ENCODE measurements around the gene GIPC3. TPM values are rescaled to one million over a fixed set of nuclear protein-coding genes. Genes with fewer than 3 reads are reported as not detected.

GIPC3 gene
- total RNA-seq, 3 donors from 2014 or later: 0.34 to 1.1 (median 0.58) TPM

DNA sequence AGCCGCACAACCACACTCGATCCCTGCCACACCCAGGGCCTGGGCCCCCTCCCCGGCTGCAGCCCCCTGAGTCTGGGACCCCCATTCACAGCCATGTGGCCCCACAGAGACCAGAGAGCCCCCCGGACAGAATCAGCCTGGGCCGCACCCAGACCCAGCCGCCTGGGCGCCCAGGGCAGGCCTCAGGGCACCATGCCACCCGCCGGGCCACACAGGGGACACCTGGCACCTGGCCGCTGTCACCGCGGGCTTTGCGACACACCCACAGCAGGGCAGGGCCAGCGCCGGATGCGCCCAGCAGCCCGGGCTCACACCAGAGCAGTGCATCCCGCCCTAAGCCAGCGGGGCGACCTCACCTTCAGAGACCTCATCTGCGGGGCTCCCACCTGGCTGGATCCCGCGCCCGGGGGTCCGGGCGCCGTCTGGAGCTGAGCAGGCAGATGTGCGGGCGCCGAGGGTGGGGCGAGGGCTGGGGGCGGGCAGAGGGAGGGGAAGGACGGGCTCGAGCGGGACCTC, 21.0 kb downstream of the GIPC3 start:
- DNase-seq (peak; percentile 78 to 86 (median 82)), ATAC-seq (peak; percentile 92)

DNA sequence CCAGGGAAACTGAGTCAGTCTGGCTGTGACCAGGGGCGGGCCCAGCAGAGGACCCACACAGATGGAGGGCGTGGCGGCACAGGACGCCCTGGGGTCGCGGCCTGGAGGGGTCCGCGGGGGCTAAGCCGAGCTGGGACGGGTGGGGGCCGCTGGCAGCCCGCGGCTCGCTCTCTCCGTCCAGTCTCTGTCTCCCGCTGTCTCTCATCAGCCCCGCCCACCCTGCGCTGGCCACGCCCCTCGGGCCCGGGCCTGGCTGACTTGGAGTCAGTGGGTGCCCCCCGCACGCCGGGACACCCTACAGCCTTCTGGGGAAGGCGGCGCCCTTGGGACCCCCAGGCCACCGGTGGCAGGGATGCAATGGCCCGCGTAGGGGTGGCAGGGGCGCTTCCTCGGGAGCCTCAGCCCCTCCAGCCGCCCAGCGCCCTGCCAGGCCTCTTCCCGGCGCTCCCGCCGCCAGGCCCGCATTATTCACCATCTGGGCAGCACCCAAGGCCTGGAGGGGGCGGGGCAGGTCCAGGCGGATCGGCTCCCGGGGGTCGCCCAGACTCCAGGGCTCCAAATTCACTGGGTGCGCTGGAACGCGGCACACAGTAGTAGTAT, 21.5 kb downstream of the GIPC3 start, which contains the start of gene TBXA2R:
TBXA2R (minus strand) TSS at position 186 of the 600 bp plus-strand sequence. CDS start 6,241 bp downstream, outside the sequence.
- Histone ChIP-seq H3K4me3 (no peak within 1 kb of the TSS), H3K9me3 (no peaks in the 10 kb centered on the region), H3K4me1 (ENCODE audit: low read depth) (peaks cover 28% of the 10 kb centered on the region), H3K36me3 (ENCODE audit: low read depth) (no peaks in the 10 kb centered on the region)
- ATAC-seq: peak; percentile 61
- TF ChIP-seq, protein P1, sequence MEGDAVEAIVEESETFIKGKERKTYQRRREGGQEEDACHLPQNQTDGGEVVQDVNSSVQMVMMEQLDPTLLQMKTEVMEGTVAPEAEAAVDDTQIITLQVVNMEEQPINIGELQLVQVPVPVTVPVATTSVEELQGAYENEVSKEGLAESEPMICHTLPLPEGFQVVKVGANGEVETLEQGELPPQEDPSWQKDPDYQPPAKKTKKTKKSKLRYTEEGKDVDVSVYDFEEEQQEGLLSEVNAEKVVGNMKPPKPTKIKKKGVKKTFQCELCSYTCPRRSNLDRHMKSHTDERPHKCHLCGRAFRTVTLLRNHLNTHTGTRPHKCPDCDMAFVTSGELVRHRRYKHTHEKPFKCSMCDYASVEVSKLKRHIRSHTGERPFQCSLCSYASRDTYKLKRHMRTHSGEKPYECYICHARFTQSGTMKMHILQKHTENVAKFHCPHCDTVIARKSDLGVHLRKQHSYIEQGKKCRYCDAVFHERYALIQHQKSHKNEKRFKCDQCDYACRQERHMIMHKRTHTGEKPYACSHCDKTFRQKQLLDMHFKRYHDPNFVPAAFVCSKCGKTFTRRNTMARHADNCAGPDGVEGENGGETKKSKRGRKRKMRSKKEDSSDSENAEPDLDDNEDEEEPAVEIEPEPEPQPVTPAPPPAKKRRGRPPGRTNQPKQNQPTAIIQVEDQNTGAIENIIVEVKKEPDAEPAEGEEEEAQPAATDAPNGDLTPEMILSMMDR (IDR thresholded peaks at IDR 0.05): no peak
- DNase-seq: peak in 2 of 3 donors; percentile 71 to 79
- intact Hi-C loops (cut with DNase I, micrococcal nuclease): no loop called here

More for the DNA sequence above, 21.0 kb downstream of the GIPC3 start:
- Histone ChIP-seq H3K9me3 (no peaks in the 10 kb centered on the region), H3K4me3 (no peak overlapping the region), H3K4me1 (ENCODE audit: low read depth) (peaks cover 28% of the 10 kb centered on the region), H3K36me3 (ENCODE audit: low read depth) (no peaks in the 10 kb centered on the region)
- TF ChIP-seq, protein P1 (IDR thresholded peaks at IDR 0.05): no peak
- intact Hi-C loops (cut with DNase I, micrococcal nuclease): no loop called here

DNA sequence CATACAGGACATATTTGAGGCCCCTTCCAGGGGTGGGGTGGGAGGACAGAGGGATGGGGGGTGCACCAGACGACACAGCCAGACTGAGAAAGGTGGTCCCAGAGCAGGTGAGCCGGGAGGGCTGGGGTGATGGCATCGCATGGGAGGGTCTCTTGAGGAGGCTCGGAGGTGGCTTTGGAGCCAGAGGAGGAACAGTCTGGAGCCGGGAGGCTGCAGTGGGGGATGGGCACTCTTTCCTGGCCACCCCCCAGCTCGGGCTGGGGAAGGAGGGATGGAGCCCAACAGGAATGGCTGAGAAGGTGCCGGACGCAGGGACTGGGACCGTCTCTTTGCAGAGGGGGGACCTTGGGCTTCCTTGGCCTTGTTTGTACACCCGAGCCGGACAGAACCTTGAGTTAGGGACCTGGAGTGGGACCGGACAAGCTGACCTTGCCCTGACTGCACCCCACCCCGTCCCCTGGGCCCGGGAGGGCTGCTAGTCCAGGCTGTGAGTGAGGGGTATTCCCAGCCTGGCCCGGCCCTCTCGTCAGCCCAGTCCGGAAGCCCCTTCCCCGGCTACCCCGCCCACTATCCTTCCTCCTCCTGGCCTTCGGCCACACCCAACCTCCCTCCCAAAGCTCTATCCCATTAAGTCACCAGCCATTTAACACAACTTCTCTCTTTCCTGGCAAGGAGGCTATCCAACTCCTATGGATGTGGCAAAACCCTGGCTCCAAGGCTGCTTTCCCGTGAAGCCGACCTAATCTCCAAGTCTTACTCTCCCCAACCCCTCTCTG, 22.2 kb downstream of the GIPC3 start:
- ATAC-seq (no peak), DNase-seq (no peak)
- TF ChIP-seq, protein P1 (IDR thresholded peaks at IDR 0.05): no peak
- H3K9me3 ChIP-seq: no peaks in the 10 kb centered on the region
- peaks cover 28% of the 10 kb centered on the region for H3K4me1 ChIP-seq (ENCODE audit: low read depth)
- H3K36me3 ChIP-seq (ENCODE audit: low read depth): no peaks in the 10 kb centered on the region
- no peak overlapping the region for H3K4me3 ChIP-seq
- intact Hi-C loops (cut with DNase I, micrococcal nuclease): no loop called here

GRCh38 chr19:3608079-3608641, 22.9 kb downstream of the GIPC3 start:
- ATAC-seq: no peak
- no peaks in the 10 kb centered on the region for H3K36me3 ChIP-seq (ENCODE audit: low read depth)
- H3K4me1 ChIP-seq (ENCODE audit: low read depth): peaks cover 28% of the 10 kb centered on the region
- no peak overlapping the region for H3K4me3 ChIP-seq
- no peaks in the 10 kb centered on the region for H3K9me3 ChIP-seq
- TF ChIP-seq, protein P1 (IDR thresholded peaks at IDR 0.05): no peak
- intact Hi-C loops (cut with DNase I, micrococcal nuclease): no loop called here
- DNase-seq: no peak

GRCh38 chr19:3608750-3609322, 23.6 kb downstream of the GIPC3 start:
- H3K4me1 ChIP-seq (ENCODE audit: low read depth): peaks cover 28% of the 10 kb centered on the region
- DNase-seq (no peak), ATAC-seq (no peak)
- no peaks in the 10 kb centered on the region for H3K36me3 ChIP-seq (ENCODE audit: low read depth)
- no peaks in the 10 kb centered on the region for H3K9me3 ChIP-seq
- TF ChIP-seq, protein P1 (IDR thresholded peaks at IDR 0.05): no peak
- intact Hi-C loops (cut with DNase I, micrococcal nuclease): no loop called here
- no peak overlapping the region for H3K4me3 ChIP-seq
